HG03095 (cell line): ENCODE measurements around the gene DTX2.
"Not testable (repeated sequence)": the region's sequence is repeated elsewhere in the genome, so short reads cannot be mapped to it uniquely, and the experiment has no call there.

Experiments
- ATAC-seq: cut with Tn5 transposase; IDR thresholded peaks from one replicate; pipeline ENCODE4 v1.9.1; 2021; ENCODE audit warnings: moderate library complexity; ENCODE audit not compliant: unreplicated experiment

The DTX2 gene

DNA sequence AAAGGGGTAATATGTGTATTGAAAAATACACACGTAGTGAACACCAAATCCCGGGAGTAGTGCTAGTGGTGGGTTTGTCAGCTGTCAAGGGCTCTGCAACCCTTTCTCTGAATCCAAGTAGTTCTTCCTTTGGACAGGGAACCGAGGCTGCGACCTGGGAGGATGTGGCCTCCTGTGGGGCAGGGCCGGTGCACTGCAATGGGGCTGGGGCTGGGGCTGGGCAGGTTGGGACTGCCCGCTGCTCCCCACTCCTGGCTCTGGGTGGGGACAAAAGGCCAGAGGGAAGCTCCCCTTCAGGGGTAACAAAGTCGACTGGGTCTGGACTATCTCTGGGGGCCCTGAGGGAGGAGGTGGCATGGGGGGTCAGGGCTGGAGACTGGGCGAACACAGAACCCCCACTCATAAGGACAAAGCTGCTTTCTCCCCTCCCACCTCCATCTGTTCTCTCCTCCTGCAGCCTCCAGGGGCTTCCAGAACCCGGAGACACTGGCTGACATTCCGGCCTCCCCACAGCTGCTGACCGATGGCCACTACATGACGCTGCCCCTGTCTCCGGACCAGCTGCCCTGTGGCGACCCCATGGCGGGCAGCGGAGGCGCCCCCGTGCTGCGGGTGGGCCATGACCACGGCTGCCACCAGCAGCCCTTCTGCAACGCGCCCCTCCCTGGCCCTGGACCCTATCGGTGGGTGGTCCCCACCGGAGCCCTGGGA is 49.8 kb downstream of the DTX2 start:
- ATAC-seq, result not testable (repeated sequence)

DNA sequence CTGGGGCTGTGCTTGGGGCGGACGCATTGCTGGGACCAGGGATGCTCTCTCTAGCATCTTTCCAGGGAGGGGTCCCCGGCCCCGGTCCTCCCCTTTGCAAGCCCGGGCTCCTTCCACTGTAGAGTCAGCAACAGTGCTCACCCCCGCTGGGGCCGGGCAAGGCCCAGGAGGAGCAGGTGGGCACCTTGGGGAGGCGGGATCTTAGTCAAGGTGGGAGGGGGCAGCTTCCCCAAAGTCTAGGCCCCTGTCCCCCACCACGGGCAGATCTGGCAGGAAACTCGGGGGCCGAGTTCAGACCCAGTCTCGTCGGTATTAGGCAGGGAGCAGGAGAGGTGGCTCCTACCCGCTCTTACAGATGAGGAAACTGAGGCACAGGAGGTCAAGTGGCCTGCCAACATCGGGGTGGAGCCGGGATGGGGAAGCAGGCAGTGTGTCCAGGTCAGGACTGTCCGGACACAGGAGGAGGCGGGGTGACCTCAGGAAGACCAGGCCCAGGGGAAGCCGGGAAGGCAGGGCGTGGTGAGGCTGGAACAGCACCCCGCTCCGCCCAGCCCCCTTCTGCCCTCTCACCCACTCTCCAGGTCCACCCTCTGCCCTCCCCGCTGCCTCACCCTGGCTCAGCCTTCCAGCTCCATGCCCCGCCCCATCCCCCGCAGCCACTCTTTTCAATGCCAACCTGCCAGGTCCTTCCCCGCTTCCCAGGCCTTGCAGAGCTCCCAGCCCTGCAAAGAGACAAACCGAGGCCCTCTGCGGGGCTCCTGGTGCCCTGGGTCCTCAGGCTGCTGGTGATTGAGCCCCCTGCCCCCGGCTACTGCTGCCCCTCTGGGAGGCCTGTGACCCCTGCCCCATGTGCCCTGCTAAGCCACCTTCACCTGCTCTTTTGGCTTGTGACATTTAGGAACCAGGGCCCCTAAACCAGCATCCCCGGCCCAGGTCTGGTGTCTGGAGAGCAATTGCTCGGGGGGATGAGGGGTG is 50.7 kb downstream of the DTX2 start:
- not testable (repeated sequence) for ATAC-seq

DNA sequence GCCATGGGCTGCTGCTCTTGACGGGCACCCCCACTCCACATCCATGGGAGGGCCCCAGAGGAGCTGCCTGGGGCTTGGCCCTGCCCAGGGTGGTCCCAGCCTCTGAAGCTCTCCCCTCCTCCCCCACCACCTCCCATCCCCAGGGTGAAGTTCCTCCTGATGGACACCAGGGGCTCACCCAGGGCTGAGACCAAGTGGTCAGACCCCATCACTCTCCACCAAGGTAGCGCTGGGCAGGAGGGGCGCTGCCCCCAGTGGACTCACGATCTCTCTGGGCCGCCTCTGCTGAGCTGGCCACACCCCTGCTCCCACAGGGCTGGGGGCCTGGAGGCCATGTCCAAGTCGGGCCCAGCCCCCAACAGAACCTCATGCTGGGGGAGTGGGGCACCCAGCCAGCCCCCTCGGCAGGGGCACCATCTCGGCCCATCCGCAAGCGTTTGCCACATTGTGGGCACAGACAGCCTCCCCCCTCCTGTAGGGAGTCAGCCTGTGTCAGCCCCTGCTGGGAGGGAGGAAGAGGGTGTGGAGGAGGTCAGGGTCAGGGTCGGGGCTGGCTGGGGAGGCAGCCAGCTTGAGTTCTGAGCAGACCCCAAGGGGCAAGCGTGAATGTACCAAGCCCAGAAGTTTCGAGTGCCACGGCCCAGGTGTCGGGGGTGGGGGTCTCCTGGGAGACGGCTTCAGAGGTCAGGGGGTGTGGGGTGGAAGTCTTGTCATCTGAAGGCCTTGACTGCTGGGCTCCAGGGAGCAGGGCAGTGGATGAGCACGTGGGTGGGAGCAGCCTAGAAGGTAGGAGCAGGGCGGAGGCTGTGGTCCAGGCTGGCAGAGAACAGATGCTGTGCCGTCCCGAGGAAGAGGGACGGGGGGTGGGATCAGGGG is 51.7 kb downstream of the DTX2 start:
- no peak for ATAC-seq

DNA sequence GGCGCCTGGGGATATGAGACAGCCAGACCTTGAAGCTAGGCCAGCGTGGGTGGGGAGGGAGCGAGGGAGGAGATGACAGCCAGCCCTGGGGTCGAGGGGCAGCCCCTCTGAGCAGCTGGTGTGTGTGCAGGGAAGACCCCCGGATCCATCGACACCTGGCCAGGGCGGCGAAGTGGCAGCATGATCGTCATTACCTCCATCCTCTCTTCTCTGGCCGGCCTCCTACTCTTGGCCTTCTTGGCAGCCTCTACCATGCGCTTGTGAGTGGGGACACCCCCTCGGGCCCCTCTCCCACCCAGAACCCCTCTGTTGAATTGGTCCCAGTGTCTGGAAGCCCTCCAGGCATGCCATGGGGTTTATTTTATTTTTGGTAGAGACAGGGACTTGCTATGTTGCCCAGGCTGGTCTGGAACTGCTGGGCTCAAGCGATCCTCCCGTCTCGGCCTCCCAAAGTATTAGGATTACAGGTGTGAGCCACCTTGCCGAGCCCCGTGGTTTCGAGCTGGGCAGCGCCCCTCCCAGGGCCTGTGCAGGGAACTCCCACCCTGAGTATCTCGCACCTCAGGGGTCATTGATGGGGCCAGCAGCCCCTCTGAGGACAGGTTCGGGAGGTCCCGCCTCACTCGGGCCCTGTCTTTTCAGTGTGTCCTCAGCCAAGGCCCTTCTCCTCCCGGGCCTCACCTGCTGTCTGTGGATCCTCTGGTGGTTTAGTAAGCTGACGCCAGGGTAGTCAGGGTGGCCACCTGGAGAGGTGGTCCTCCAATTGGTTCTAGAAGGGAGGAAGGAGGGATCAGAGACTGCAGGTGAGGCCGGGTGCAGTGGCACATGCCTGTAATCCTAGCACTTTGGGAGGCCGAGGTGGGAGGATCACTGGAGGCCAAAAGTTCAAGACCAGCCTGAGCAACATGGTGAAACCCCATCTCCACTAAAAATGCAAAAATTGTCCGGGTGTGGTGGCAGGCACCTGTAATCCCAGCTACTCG is 52.6 kb downstream of the DTX2 start:
- ATAC-seq, result no peak

DNA sequence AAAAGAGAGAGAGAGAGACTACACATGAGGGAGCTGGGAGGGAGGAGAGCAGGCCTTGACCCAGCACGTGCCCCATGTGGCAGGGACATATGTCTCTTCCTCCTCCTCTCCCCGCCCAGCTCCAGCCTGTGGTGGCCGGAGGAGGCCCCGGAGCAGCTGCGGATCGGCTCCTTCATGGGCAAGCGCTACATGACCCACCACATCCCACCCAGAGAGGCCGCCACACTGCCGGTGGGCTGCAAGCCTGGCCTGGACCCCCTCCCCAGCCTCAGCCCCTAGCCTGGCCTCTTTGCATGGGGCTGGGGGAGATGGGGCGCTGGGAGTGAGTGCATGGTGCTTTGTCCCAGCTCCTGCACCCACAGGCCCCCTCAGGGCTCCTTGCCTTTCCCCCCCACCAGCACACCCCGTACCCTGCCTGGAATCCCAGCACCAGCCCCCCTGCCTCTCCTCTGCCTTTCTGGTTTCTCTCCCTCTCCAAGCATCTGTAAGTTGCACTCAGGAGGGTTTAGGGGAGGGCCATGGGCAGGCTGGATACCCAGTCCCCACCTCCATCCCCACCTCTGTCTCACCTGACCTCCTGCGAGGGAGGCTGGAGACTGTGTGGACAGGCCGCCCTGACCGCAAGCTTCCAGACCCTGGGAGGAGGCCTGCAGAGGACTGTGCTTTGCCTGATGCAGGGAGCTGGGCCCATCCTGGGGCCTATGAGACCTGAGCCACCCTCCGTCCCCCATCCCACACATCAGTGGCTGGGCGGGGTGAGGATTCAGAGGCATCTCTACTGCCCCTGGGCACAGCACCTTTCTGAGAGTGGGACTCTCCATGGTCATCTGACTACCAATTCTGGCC is 53.6 kb downstream of the DTX2 start:
- no peak for ATAC-seq

DNA sequence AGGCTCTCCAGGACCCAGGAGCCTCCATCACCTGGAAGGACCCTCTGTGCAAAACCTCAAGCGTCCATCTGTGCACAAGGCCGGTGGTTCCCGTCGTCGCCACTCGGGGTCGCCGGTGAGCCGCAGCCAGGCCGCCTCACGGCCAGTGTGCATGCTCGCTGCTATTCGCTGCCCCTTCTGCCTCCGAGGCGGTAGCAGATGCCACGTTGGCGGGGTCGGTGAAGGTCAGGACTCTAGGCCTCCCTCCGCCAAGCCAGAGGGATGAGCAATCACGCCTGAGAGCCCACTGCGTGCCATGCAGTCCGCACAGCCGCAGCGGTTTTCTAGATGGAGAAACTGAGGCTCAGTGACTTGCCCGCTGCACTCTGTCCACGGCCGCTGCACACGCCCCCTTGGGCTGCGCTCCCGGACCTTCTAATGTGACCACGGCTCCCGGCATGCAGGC is 54.5 kb downstream of the DTX2 start:
- no peak for ATAC-seq

DNA sequence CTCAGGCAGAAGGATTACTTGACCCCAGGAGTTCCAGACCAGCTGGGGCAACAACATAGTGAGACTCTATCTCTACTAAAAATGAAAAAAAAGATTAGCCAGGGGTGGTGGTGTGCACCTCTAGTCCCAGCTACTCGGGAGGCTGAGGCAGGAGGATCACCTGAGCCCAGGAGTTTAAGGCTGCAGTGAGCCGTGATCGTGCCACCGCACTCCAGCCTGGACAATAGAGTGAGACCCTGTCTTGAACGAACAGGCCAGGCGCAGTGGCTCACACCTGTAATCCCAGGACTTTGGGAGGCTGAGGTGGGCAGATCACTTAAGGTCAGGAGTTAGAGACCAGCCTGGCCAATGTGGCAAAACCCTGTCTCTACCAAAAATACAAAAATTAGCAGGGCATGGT is 55.4 kb downstream of the DTX2 start:
- ATAC-seq, result not testable (repeated sequence)

DNA sequence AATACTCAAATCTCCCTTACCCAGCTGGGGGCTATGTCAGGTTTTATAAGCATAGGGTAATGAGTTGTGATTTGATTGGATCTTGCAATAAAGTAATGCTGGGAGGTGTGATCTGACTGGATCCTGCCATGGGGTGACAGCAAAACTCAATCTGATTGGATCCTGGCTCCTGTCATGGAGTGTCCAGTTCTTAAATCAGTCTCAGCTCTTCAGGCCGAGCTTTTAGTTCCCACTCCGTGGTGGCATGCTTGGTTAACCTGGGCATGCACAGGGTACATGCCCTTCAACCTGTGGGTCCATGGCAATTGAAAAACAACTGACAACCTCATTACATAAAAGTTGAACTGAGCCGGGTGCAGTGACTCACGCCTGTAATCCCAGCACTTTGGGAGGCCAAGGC is 64.7 kb downstream of the DTX2 start:
- not testable (repeated sequence) for ATAC-seq

DNA sequence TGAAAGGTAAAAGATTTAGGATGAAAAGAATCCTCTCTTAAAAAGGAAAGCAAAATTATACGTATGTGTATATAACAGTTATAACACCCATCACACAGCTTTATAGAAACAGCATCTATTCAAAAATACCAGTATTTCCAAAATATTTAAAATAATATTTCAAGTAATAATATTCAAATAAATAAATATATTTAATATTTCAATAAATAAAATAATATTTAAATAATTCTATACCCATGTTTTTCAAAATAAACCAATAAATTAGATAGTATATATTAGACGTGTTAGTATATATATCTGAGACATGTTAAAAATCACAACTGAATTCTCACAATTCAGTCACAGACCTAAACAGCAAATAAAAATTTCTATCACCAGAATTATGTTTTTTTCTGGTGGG is 70.1 kb downstream of the DTX2 start:
- ATAC-seq, result not testable (repeated sequence)

DNA sequence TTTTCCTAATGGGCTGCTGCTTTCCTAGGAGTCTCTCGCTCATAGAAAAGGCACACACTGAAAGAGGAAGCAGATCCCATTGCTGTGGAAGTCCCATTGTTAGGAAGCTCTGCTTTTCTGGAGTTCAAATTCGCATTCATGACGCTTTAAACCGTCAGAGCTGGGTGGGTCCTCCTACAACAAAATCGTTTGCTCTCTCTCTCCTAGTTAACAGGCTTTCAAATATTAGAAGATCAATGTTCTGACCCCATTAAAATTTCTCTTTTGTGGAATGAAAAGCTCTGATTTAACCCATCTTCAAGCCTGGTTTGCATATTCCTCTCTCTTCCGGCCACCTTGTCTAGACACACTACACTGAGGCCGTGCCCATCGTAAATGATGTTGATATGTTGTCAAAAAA is 81.7 kb downstream of the DTX2 start, which contains the start of gene SPDYE16:
Gene SPDYE16, minus strand, starts transcription at position 101 of the 400 bp plus-strand sequence. CDS start 1,838 bp downstream, outside the sequence.
- ATAC-seq, result not testable (repeated sequence)

DNA sequence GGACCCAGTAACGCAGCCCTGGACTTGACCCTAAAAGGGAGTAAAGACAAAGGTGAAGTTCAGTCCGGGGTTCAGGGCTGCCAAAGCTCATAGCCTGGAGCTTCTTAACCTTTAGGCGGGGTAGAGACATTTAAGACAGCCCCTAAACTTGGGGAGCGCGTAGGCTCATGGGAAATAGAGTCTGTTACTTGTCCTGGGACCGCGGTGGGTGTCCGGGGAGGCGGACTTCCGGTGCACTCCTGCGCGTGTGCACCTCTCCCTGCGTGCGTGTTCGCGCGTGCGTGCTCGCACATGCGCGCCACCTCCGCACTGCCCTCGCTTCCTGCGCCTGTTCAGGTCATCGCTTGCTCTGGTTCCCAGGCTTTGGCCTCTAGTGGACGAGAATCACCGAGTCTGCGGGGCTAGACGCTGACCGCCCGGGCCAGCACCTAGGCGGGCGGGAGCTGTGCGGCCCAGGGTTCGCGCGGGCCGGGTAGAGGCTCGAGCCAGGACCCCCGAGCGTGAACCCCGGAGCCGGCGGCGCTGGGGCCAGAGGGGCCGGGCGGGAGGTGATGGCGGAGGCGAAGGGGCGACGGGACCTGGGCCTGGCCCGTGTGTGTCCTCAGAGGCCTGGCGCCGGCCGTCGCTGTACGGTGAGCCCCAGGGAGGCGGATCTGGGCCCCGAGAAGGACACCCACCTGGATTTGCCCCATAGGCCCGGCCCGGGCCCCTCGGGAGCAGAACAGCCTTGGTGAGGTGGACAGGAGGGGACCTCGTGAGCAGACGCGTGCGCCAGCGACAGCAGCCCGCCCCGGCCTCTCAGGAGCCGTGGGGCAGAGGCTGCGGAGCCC is 87.7 kb downstream of the DTX2 start:
- ATAC-seq, result peak; percentile 99

DNA sequence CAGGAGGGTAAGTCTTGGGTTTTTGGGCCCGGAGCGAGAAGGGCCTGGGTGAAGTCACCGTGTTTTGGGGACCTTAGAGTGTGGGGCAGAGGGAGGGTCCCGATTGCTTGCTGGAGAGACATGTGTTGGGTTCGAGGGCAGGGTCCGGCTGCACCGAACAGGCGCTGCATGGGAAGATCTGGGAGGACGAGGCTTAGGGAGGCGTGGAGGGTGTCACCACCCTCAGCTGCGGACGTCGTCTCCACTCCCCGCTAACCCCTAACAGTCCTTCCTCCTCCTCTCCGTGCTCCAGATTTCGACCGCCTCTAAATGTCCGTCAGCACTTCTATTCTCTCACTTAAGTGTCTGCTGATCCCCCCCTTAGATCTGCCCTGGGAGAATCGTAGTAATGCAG is 88.3 kb downstream of the DTX2 start:
- not testable (repeated sequence) for ATAC-seq

DNA sequence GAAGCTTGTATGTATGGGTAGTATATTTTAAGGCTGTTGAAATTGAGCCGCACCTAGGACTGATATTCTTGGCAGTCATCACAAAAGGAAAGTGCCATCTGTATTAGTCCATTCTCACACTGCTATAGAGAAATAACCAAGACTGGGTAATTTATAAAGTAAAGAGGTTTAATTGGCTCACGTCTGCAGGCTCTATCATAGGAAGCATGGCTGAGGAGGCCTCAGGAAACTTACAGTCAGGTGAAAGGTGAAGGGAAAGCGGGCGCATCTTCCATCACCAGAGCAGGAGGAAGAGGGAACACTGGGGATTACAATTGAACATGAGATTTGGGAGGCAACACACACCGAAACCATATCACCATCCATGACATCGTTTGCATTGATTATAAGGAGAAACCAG is 90.5 kb downstream of the DTX2 start:
- not testable (repeated sequence) for ATAC-seq
